Astrocyte (in vitro differentiated cells and primary cell): ENCODE data around the gene UPF3A. TPM values are rescaled to one million over a fixed set of nuclear protein-coding genes. Genes with fewer than 3 reads are reported as not detected.

Experiments
- DNase-seq: peaks from one replicate; pipeline ENCODE4 v3.0.0-alpha.2; 2010; ENCODE audit warnings: low read depth
- FAIRE-seq: peaks from 2 replicates; lab custom pipeline; 2011; peaks lifted over from hg19 to GRCh38; lab: Jason Lieb, UNC
- H2AFZ ChIP-seq: 2 replicates; pipeline ENCODE4 v1.6.0; 2012; ENCODE audit warnings: low read depth, low read length, inconsistent platforms
- H3K27ac ChIP-seq: 2 replicates; pipeline ENCODE4 v1.5.1; 2011; ENCODE audit warnings: low read depth, low read length, inconsistent platforms
- H3K27me3 ChIP-seq: 2 replicates; pipeline ENCODE4 v1.6.0; 2011; ENCODE audit warnings: low read length, inconsistent platforms; ENCODE audit not compliant: insufficient read depth
- H3K36me3 ChIP-seq: 2 replicates; pipeline ENCODE4 v1.5.1; 2011; ENCODE audit warnings: low read length, inconsistent platforms; ENCODE audit not compliant: insufficient read depth
- H3K4me1 ChIP-seq: 2 replicates; pipeline ENCODE4 v1.5.1; 2011; ENCODE audit warnings: low read length, inconsistent platforms; ENCODE audit not compliant: insufficient read depth
- H3K4me2 ChIP-seq: 2 replicates; pipeline ENCODE4 v1.6.0; 2012; ENCODE audit warnings: low read length, inconsistent platforms
- H3K4me3 ChIP-seq: 2 replicates; pipeline ENCODE4 v1.5.1; 2011; ENCODE audit warnings: low read depth, mild to moderate bottlenecking, low read length, inconsistent platforms; ENCODE audit not compliant: insufficient read depth
- H3K79me2 ChIP-seq: 2 replicates; pipeline ENCODE4 v1.6.0; 2012; ENCODE audit warnings: mild to moderate bottlenecking, low read length, inconsistent platforms; ENCODE audit not compliant: insufficient read depth
- H3K9ac ChIP-seq: 2 replicates; pipeline ENCODE4 v1.6.0; 2012; ENCODE audit warnings: mild to moderate bottlenecking, low read length, inconsistent platforms
- H3K9me3 ChIP-seq: 2 replicates; pipeline ENCODE4 v1.5.1; 2012; ENCODE audit warnings: low read depth, mild to moderate bottlenecking, low read length, inconsistent platforms; ENCODE audit not compliant: insufficient read depth
- H4K20me1 ChIP-seq: 2 replicates; pipeline ENCODE4 v1.6.0; 2012; ENCODE audit warnings: low read length, inconsistent platforms; ENCODE audit not compliant: insufficient read depth
- H3K27ac Mint-ChIP-seq: one replicate; pipeline ENCODE4 v1.8.0; 2021; ENCODE audit warnings: mild to moderate bottlenecking, mixed read lengths; ENCODE audit not compliant: unreplicated experiment
- H3K27me3 Mint-ChIP-seq: one replicate; pipeline ENCODE4 v1.8.0; 2021; ENCODE audit warnings: low read depth, mixed read lengths; ENCODE audit not compliant: unreplicated experiment
- H3K36me3 Mint-ChIP-seq: one replicate; pipeline ENCODE4 v1.8.0; 2021; ENCODE audit warnings: low read depth, mixed read lengths; ENCODE audit not compliant: unreplicated experiment
- H3K4me1 Mint-ChIP-seq: one replicate; pipeline ENCODE4 v1.8.0; 2021; ENCODE audit warnings: low read depth, mixed read lengths; ENCODE audit not compliant: unreplicated experiment
- H3K4me3 Mint-ChIP-seq: one replicate; pipeline ENCODE4 v1.8.0; 2021; ENCODE audit warnings: mild to moderate bottlenecking, moderate library complexity, mixed read lengths; ENCODE audit not compliant: unreplicated experiment
- H3K9me3 Mint-ChIP-seq: one replicate; pipeline ENCODE4 v1.8.0; 2021; ENCODE audit warnings: mild to moderate bottlenecking, mixed read lengths; ENCODE audit not compliant: unreplicated experiment
- CTCF ChIP-seq: IDR thresholded peaks from 2 replicates; pipeline ENCODE4 v1.5.1; 2011; ENCODE audit warnings: low read depth, mild to moderate bottlenecking, inconsistent platforms, low read length, moderate library complexity; ENCODE audit not compliant: insufficient read depth
- EZH2 ChIP-seq: IDR thresholded peaks from 2 replicates; pipeline ENCODE4 v1.6.1; 2012; ENCODE audit warnings: mild to moderate bottlenecking, low read length, inconsistent platforms; ENCODE audit not compliant: insufficient read depth
- total RNA-seq: library from RNA; stranded (reverse); gene quantifications from 2 replicates; pipeline ENCODE4 v1.2.1, GENCODE V29; 2021

UPF3A gene
- total RNA-seq, 1 donor from 2014 or later: 44.8 TPM

GRCh38 chr13:114244637-114245036 is 36.8 kb upstream of the UPF3A start:
- Histone ChIP-seq H3K9ac (no peak overlapping the region), H3K4me3 (no peak overlapping the region), H3K27me3 (no peaks in the 10 kb centered on the region), H3K9me3 (no peaks in the 10 kb centered on the region), H3K79me2 (peaks cover 4% of the 10 kb centered on the region), H3K4me1 (no peaks in the 10 kb centered on the region), H3K36me3 (peaks cover 81% of the 10 kb centered on the region), H2AFZ (no peak overlapping the region), H4K20me1 (peaks cover 9% of the 10 kb centered on the region), H3K27ac (no peak overlapping the region), H3K4me2 (no peak overlapping the region)
- no peak overlapping the region for H3K4me3 Mint-ChIP-seq
- TF ChIP-seq CTCF (no peak), EZH2 (no peak)
- H3K36me3 Mint-ChIP-seq: peaks cover 13% of the 10 kb centered on the region
- H3K9me3 Mint-ChIP-seq: no peaks in the 10 kb centered on the region
- H3K4me1 Mint-ChIP-seq: peaks cover 7% of the 10 kb centered on the region
- no peaks in the 10 kb centered on the region for H3K27me3 Mint-ChIP-seq
- DNase-seq: no peak
- no peak for FAIRE-seq
- no peak overlapping the region for H3K27ac Mint-ChIP-seq

GRCh38 chr13:114248011-114248410 is 33.4 kb upstream of the UPF3A start:
- peaks cover 9% of the 10 kb centered on the region for H3K4me1 Mint-ChIP-seq

More at GRCh38 chr13:114248011-114248410, 33.4 kb upstream of the UPF3A start:
- Mint-ChIP-seq H3K27me3 (no peaks in the 10 kb centered on the region), H3K36me3 (peaks cover 17% of the 10 kb centered on the region), H3K27ac (peak overlapping the region; percentile 72), H3K4me3 (no peak overlapping the region), H3K9me3 (no peaks in the 10 kb centered on the region)
- H3K9me3 ChIP-seq: no peaks in the 10 kb centered on the region
- no peak overlapping the region for H3K9ac ChIP-seq
- H3K4me3 ChIP-seq: no peak overlapping the region
- H3K79me2 ChIP-seq: no peaks in the 10 kb centered on the region
- FAIRE-seq: no peak
- peak overlapping the region; percentile 60 for H3K27ac ChIP-seq
- DNase-seq: peak; percentile 81
- no peaks in the 10 kb centered on the region for H3K27me3 ChIP-seq
- H3K4me2 ChIP-seq: no peak overlapping the region
- peaks cover 79% of the 10 kb centered on the region for H3K36me3 ChIP-seq
- TF ChIP-seq EZH2 (no peak), CTCF (no peak)
- H3K4me1 ChIP-seq: no peaks in the 10 kb centered on the region
- H2AFZ ChIP-seq: no peak overlapping the region
- peaks cover 8% of the 10 kb centered on the region for H4K20me1 ChIP-seq
